ENCODE data around the gene MANEA. TPM values are rescaled to one million over a fixed set of nuclear protein-coding genes. Genes with fewer than 3 reads are reported as not detected.

Gene MANEA
- total RNA-seq (13.8 and 15.3 TPM in 2 replicates), polyA plus RNA-seq (4.6 and 4.7 TPM in 2 replicates)

DNA sequence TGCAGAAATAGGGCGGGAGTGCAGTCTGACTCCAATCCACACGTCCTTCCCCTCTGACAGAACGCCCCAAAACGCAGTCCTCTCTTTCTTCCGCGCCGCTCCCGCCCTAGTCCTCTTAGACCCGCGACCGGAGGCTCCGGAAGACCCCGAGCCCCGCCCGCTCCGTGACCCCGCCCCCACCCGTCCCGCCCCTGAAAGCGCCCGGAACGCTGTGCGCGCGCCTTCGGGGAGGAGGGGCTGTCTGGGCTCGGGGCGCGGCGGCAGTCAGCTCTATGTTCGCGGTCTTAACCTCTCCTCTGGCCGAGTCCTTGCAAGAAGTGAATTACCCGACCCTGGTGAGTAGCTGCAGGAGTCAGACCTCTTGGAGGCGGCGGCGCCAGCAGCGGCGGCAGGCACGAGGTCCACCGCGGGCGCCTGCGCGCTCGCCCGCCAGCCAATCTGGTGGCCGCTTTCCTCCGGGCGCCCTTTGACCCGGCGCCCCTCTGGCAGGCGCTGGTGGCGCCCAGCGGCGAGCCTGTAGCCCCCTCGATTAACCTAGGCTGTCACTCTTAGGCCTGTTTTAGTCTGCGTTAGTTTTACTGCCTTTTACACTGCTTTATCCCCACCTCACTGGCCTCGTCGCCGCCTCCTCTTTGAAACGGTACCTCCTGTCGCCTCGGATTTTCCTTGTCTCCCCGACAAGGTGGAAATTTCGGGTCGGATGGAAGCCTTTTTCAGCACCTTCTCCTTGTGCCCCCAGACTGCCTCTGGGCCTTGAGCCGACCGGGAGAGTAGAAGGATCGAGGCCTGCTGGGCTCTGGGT is at the start of gene MANEA:
Gene MANEA, plus strand, starts transcription at position 232 of the 802 bp plus-strand sequence. CDS start 8,905 bp downstream, outside the sequence.
- H3K27me3 ChIP-seq: no peaks in the 10 kb centered on the region
- H3K9me3 ChIP-seq (ENCODE audit: low read depth): no peaks in the 10 kb centered on the region
- no peaks in the 10 kb centered on the region for H3K4me1 ChIP-seq (ENCODE audit: insufficient read depth)
- peaks cover 38% of the 10 kb centered on the region for H3K79me2 ChIP-seq
- H3K27ac ChIP-seq: peak within 1 kb of the TSS; percentile 97
- peak within 1 kb of the TSS; percentile 81 for H3K4me2 ChIP-seq
- peak within 1 kb of the TSS; percentile 68 for H3K4me3 ChIP-seq
- TF ChIP-seq, protein P1, sequence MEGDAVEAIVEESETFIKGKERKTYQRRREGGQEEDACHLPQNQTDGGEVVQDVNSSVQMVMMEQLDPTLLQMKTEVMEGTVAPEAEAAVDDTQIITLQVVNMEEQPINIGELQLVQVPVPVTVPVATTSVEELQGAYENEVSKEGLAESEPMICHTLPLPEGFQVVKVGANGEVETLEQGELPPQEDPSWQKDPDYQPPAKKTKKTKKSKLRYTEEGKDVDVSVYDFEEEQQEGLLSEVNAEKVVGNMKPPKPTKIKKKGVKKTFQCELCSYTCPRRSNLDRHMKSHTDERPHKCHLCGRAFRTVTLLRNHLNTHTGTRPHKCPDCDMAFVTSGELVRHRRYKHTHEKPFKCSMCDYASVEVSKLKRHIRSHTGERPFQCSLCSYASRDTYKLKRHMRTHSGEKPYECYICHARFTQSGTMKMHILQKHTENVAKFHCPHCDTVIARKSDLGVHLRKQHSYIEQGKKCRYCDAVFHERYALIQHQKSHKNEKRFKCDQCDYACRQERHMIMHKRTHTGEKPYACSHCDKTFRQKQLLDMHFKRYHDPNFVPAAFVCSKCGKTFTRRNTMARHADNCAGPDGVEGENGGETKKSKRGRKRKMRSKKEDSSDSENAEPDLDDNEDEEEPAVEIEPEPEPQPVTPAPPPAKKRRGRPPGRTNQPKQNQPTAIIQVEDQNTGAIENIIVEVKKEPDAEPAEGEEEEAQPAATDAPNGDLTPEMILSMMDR (IDR thresholded peaks at IDR 0.05; ENCODE audit: poor library complexity): no peak
- H3K9me2 ChIP-seq (replicated peaks; ENCODE audit: insufficient read depth): no peaks in the 10 kb centered on the region
- H3K36me3 ChIP-seq (replicated peaks; ENCODE audit: insufficient read depth, low read depth): no peaks in the 10 kb centered on the region
- DNase-seq (ENCODE audit: low spot score): peak; percentile 89
- H2AFZ ChIP-seq: peak within 1 kb of the TSS; percentile 99
- WGBS (ENCODE audit: low lambda C conversion rate, missing lambda C conversion rate): 1% methylated on average over 66 of the region's 70 CpGs
- H4K20me1 ChIP-seq (ENCODE audit: insufficient read depth, poor library complexity, severe bottlenecking): no peaks in the 10 kb centered on the region

DNA sequence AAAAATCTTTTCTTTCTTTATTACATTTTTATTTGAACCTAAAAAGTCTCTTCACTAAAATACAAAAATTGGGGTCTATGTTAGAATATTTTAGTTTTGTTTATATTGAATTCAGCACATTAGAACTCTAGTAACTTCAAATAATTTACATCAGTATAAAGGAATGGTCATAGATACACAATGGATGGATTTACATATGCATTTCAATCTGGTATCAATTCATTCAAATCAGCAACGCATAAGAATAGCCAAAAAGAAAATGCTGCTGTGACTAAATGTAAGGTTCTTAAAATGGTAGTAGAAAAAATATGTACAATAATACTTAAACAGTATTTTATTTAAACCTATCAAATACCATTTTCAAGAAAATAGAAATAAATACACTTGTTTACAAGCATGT is 47.6 kb upstream of the MANEA start:
- H2AFZ ChIP-seq: no peak overlapping the region
- no peaks in the 10 kb centered on the region for H3K9me3 ChIP-seq (ENCODE audit: low read depth)
- no peaks in the 10 kb centered on the region for H3K36me3 ChIP-seq (replicated peaks; ENCODE audit: insufficient read depth, low read depth)
- H3K4me1 ChIP-seq (ENCODE audit: insufficient read depth): no peaks in the 10 kb centered on the region
- TF ChIP-seq, protein P1 (IDR thresholded peaks at IDR 0.05; ENCODE audit: poor library complexity): no peak
- TF ChIP-seq EZH2 (IDR thresholded peaks at IDR 0.05; ENCODE audit: borderline replicate concordance): no peak
- TF ChIP-seq EZH2phosphoT487 (IDR thresholded peaks at IDR 0.05; ENCODE audit: low read depth, severe bottlenecking, unreplicated experiment): no peak
- no peaks in the 10 kb centered on the region for H3K27me3 ChIP-seq
- 66% methylated on average over 1 of the region's 1 CpG for WGBS (ENCODE audit: low lambda C conversion rate, missing lambda C conversion rate)
- H4K20me1 ChIP-seq (ENCODE audit: insufficient read depth, poor library complexity, severe bottlenecking): no peaks in the 10 kb centered on the region
- no peak overlapping the region for H3K4me2 ChIP-seq
- no peaks in the 10 kb centered on the region for H3K79me2 ChIP-seq
- no peak for DNase-seq (ENCODE audit: low spot score)
- H3K9me2 ChIP-seq (replicated peaks; ENCODE audit: insufficient read depth): no peaks in the 10 kb centered on the region
- H3K27ac ChIP-seq: no peak overlapping the region
- H3K4me3 ChIP-seq: no peak overlapping the region

- no peak for DNase-seq (ENCODE audit: low spot score)
- Histone ChIP-seq H3K4me1 (ENCODE audit: insufficient read depth) (no peaks in the 10 kb centered on the region), H3K9me3 (ENCODE audit: low read depth) (no peaks in the 10 kb centered on the region), H2AFZ (no peak overlapping the region), H3K4me2 (no peak overlapping the region), H3K27me3 (no peaks in the 10 kb centered on the region), H3K9me2 (replicated peaks; ENCODE audit: insufficient read depth) (no peaks in the 10 kb centered on the region), H3K36me3 (replicated peaks; ENCODE audit: insufficient read depth, low read depth) (no peaks in the 10 kb centered on the region), H3K27ac (no peak overlapping the region), H4K20me1 (ENCODE audit: insufficient read depth, poor library complexity, severe bottlenecking) (no peaks in the 10 kb centered on the region), H3K79me2 (no peaks in the 10 kb centered on the region), H3K4me3 (no peak overlapping the region)
- 19% methylated on average over 3 of the region's 3 CpGs for WGBS (ENCODE audit: low lambda C conversion rate, missing lambda C conversion rate)
- TF ChIP-seq, protein P1 (IDR thresholded peaks at IDR 0.05; ENCODE audit: poor library complexity): no peak
- no peak for TF ChIP-seq EZH2phosphoT487 (IDR thresholded peaks at IDR 0.05; ENCODE audit: low read depth, severe bottlenecking, unreplicated experiment)
- no peak for TF ChIP-seq EZH2 (IDR thresholded peaks at IDR 0.05; ENCODE audit: borderline replicate concordance)
Measured at GRCh38 chr6:95530176-95530819, 47.0 kb upstream of the MANEA start.

Data from hepatocyte (in vitro differentiated cells).